IPS-18a (cell line): ENCODE measurements around the gene PIANP.
"Not testable (repeated sequence)": the region's sequence is repeated elsewhere in the genome, so short reads cannot be mapped to it uniquely, and the experiment has no call there.

Source experiments
- H3K27ac ChIP-seq: one replicate; pipeline ENCODE4 v1.5.1; 2013; ENCODE audit warnings: low read length
- H3K27me3 ChIP-seq: one replicate; pipeline ENCODE4 v1.6.1; 2013; ENCODE audit warnings: mild to moderate bottlenecking, low read length; ENCODE audit not compliant: control insufficient read depth, insufficient read depth
- H3K36me3 ChIP-seq: one replicate; pipeline ENCODE4 v1.6.1; 2013; ENCODE audit warnings: low read depth, low read length; ENCODE audit not compliant: control insufficient read depth
- H3K4me1 ChIP-seq: one replicate; pipeline ENCODE4 v1.6.1; 2013; ENCODE audit warnings: low read depth, low read length; ENCODE audit not compliant: control insufficient read depth
- H3K4me3 ChIP-seq: one replicate; pipeline ENCODE4 v1.5.1; 2013; ENCODE audit warnings: low read length
- H3K9ac ChIP-seq: one replicate; pipeline ENCODE4 v1.6.1; 2013; ENCODE audit warnings: mild to moderate bottlenecking, low read length, moderate library complexity
- H3K9me3 ChIP-seq: one replicate; pipeline ENCODE4 v1.6.1; 2013; ENCODE audit warnings: low read depth, low read length; ENCODE audit not compliant: control insufficient read depth

Gene PIANP

GRCh38 chr12:6729186-6729585, 28.6 kb upstream of the PIANP start:
- Histone ChIP-seq H3K4me3 (no peak overlapping the region), H3K27me3 (no peaks in the 10 kb centered on the region), H3K27ac (no peak overlapping the region), H3K4me1 (peaks cover 5% of the 10 kb centered on the region), H3K9me3 (no peaks in the 10 kb centered on the region), H3K36me3 (peaks cover 29% of the 10 kb centered on the region), H3K9ac (no peak overlapping the region)

- H3K27me3 ChIP-seq = no peaks in the 10 kb centered on the region
- peaks cover 18% of the 10 kb centered on the region for H3K36me3 ChIP-seq
- H3K27ac ChIP-seq = no peak overlapping the region
- H3K9me3 ChIP-seq = no peaks in the 10 kb centered on the region
- H3K4me1 ChIP-seq = peaks cover 11% of the 10 kb centered on the region
- no peak overlapping the region for H3K4me3 ChIP-seq
- H3K9ac ChIP-seq = no peak overlapping the region
These were observed 24.7 kb upstream of the PIANP start for GRCh38 chr12:6725350-6725749.

GRCh38 chr12:6724409-6724797, 23.8 kb upstream of the PIANP start:
- Histone ChIP-seq H3K9me3 (no peaks in the 10 kb centered on the region), H3K9ac (peak overlapping the region; percentile 74), H3K4me3 (peak overlapping the region; percentile 73), H3K27ac (peak overlapping the region; percentile 67), H3K27me3 (no peaks in the 10 kb centered on the region), H3K4me1 (peaks cover 11% of the 10 kb centered on the region), H3K36me3 (peaks cover 15% of the 10 kb centered on the region)

GRCh38 chr12:6723607-6724408, 23.2 kb upstream of the PIANP start, which contains the start of gene COPS7A:
Gene COPS7A (plus strand): TSS chr12:6724046. CDS start chr12:6724657, 611 bp downstream.
- no peaks in the 10 kb centered on the region for H3K27me3 ChIP-seq
- peaks cover 9% of the 10 kb centered on the region for H3K36me3 ChIP-seq
- H3K4me1 ChIP-seq = peaks cover 11% of the 10 kb centered on the region
- peak within 1 kb of the TSS; percentile 74 for H3K9ac ChIP-seq
- no peaks in the 10 kb centered on the region for H3K9me3 ChIP-seq
- peak within 1 kb of the TSS; percentile 73 for H3K4me3 ChIP-seq
- H3K27ac ChIP-seq = peak within 1 kb of the TSS; percentile 67

GRCh38 chr12:6722863-6723262, 22.2 kb upstream of the PIANP start:
- no peak overlapping the region for H3K27ac ChIP-seq
- H3K36me3 ChIP-seq = no peaks in the 10 kb centered on the region
- H3K4me3 ChIP-seq = peak overlapping the region; percentile 73
- peak overlapping the region; percentile 41 for H3K9ac ChIP-seq
- H3K27me3 ChIP-seq = no peaks in the 10 kb centered on the region
- no peaks in the 10 kb centered on the region for H3K9me3 ChIP-seq
- H3K4me1 ChIP-seq = peaks cover 11% of the 10 kb centered on the region

- H3K9me3 ChIP-seq = no peaks in the 10 kb centered on the region
- no peak overlapping the region for H3K27ac ChIP-seq
- H3K36me3 ChIP-seq = no peaks in the 10 kb centered on the region
- no peaks in the 10 kb centered on the region for H3K27me3 ChIP-seq
- H3K9ac ChIP-seq = no peak overlapping the region
- H3K4me3 ChIP-seq = no peak overlapping the region
- H3K4me1 ChIP-seq = no peaks in the 10 kb centered on the region
These were observed 16.3 kb upstream of the PIANP start for GRCh38 chr12:6716874-6717437.

GRCh38 chr12:6716031-6716873, 15.6 kb upstream of the PIANP start:
- H3K27me3 ChIP-seq, H3K9me3 ChIP-seq, H3K4me3 ChIP-seq, H3K27ac ChIP-seq, H3K9ac ChIP-seq, H3K4me1 ChIP-seq, H3K36me3 ChIP-seq: not testable (repeated sequence)

GRCh38 chr12:6708960-6709394, 8.4 kb upstream of the PIANP start:
- Histone ChIP-seq H3K9me3 (no peaks in the 10 kb centered on the region), H3K4me1 (no peaks in the 10 kb centered on the region), H3K4me3 (no peak overlapping the region), H3K27me3 (no peaks in the 10 kb centered on the region), H3K9ac (no peak overlapping the region), H3K27ac (no peak overlapping the region), H3K36me3 (no peaks in the 10 kb centered on the region)

- H3K36me3 ChIP-seq, H3K4me1 ChIP-seq, H3K9me3 ChIP-seq, H3K27ac ChIP-seq, H3K9ac ChIP-seq, H3K4me3 ChIP-seq, H3K27me3 ChIP-seq: not testable (repeated sequence)
These were observed 7.7 kb upstream of the PIANP start for GRCh38 chr12:6708351-6708750.

- H3K27me3 ChIP-seq = peaks cover 35% of the 10 kb centered on the region
- no peaks in the 10 kb centered on the region for H3K36me3 ChIP-seq
- peak overlapping the region; percentile 29 for H3K4me3 ChIP-seq
- no peak overlapping the region for H3K9ac ChIP-seq
- H3K4me1 ChIP-seq = peaks cover 4% of the 10 kb centered on the region
- H3K27ac ChIP-seq = no peak overlapping the region
- H3K9me3 ChIP-seq = no peaks in the 10 kb centered on the region
These were observed 3.0 kb upstream of the PIANP start for GRCh38 chr12:6703631-6704030.

GRCh38 chr12:6701078-6701768, 608 bp upstream of the PIANP start:
- H3K4me3 ChIP-seq = peak overlapping the region; percentile 54
- no peaks in the 10 kb centered on the region for H3K9me3 ChIP-seq
- peaks cover 4% of the 10 kb centered on the region for H3K4me1 ChIP-seq
- H3K27me3 ChIP-seq = peaks cover 37% of the 10 kb centered on the region
- H3K27ac ChIP-seq = no peak overlapping the region
- no peaks in the 10 kb centered on the region for H3K36me3 ChIP-seq
- H3K9ac ChIP-seq = no peak overlapping the region
